Keratinocyte (primary cell): ENCODE measurements around the gene MAP2K2. TPM values are rescaled to one million over a fixed set of nuclear protein-coding genes. Genes with fewer than 3 reads are reported as not detected.

Experiments
- DNase-seq: peaks from one replicate; pipeline ENCODE4 v3.0.0-alpha.2; 2011; ENCODE audit warnings: low read depth, missing footprints, low spot score
- FAIRE-seq: peaks from 2 replicates; lab custom pipeline; 2011; peaks lifted over from hg19 to GRCh38; lab: Jason Lieb, UNC
- H2AFZ ChIP-seq: 2 replicates; pipeline ENCODE4 v1.6.0; 2012; ENCODE audit warnings: low read length, control low read depth, inconsistent platforms; ENCODE audit not compliant: control insufficient read depth
- H3K27ac ChIP-seq: 2 replicates; pipeline ENCODE4 v1.5.1; 2011; ENCODE audit warnings: low read length; ENCODE audit not compliant: control insufficient read depth, insufficient read depth
- H3K27me3 ChIP-seq: 3 replicates; pipeline ENCODE4 v1.6.0; 2011; ENCODE audit warnings: low read length; ENCODE audit not compliant: control insufficient read depth, insufficient read depth; ENCODE audit errors: extremely low read depth
- H3K36me3 ChIP-seq, 2 experiments: 2 replicates in 1 of 2; 3 replicates in 1 of 2; pipeline ENCODE4 v1.5.1; 2011; ENCODE audit warnings: low read length in 2 of 2, mild to moderate bottlenecking in 1 of 2; ENCODE audit not compliant: control insufficient read depth in 2 of 2, insufficient read depth in 2 of 2; ENCODE audit errors: extremely low read depth in 1 of 2
- H3K4me1 ChIP-seq: 3 replicates; pipeline ENCODE4 v1.5.1; 2011; ENCODE audit warnings: low read length; ENCODE audit not compliant: control insufficient read depth, insufficient read depth; ENCODE audit errors: extremely low read depth
- H3K4me2 ChIP-seq: 3 replicates; pipeline ENCODE4 v1.6.0; 2011; ENCODE audit warnings: low read depth, low read length; ENCODE audit not compliant: control insufficient read depth, insufficient read depth; ENCODE audit errors: extremely low read depth
- H3K4me3 ChIP-seq, 3 experiments: fragments of 200-600 bp in 1 of 3; sonication (generic) in 1 of 3; 2 replicates in 2 of 3; 3 replicates in 1 of 3; pipeline ENCODE4 v1.5.1; 2011 to 2016; ENCODE audit warnings: low read length in 3 of 3, mild to moderate bottlenecking in 3 of 3, control low read depth in 2 of 3, inconsistent platforms in 1 of 3, low read depth in 1 of 3, mixed read lengths in 1 of 3, mixed run types in 1 of 3, moderate library complexity in 1 of 3; ENCODE audit not compliant: control insufficient read depth in 2 of 3, insufficient read depth in 2 of 3; ENCODE audit errors: extremely low read depth in 1 of 3
- H3K79me2 ChIP-seq: 2 replicates; pipeline ENCODE4 v1.6.0; 2012; ENCODE audit warnings: low read length; ENCODE audit not compliant: control insufficient read depth, insufficient read depth
- H3K9ac ChIP-seq: 3 replicates; pipeline ENCODE4 v1.6.0; 2011; ENCODE audit warnings: low read length; ENCODE audit not compliant: control insufficient read depth, insufficient read depth; ENCODE audit errors: extremely low read depth
- H3K9me1 ChIP-seq: 3 replicates; pipeline ENCODE4 v1.6.0; 2011; ENCODE audit warnings: low read length; ENCODE audit not compliant: control insufficient read depth, insufficient read depth; ENCODE audit errors: extremely low read depth
- H3K9me3 ChIP-seq: 2 replicates; pipeline ENCODE4 v1.5.1; 2012; ENCODE audit warnings: low read depth, low read length; ENCODE audit not compliant: control insufficient read depth
- H4K20me1 ChIP-seq: 3 replicates; pipeline ENCODE4 v1.6.0; 2011; ENCODE audit warnings: low read length; ENCODE audit not compliant: control insufficient read depth, insufficient read depth; ENCODE audit errors: extremely low read depth
- EZH2 ChIP-seq: IDR thresholded peaks from one replicate; pipeline ENCODE4 v1.6.1; 2012; ENCODE audit warnings: inconsistent platforms, mild to moderate bottlenecking, low read length, moderate library complexity
- dilution Hi-C: fragments of 300-500 bp; cut with MboI; formaldehyde crosslinking; loops from one replicate; pipeline ENCODE4 v1.7.0; 2020; ENCODE audit warnings: low sequenced_read_pairs; ENCODE audit not compliant: extremely low pct_ligation_motif_present
- polyA plus RNA-seq, 5 experiments: library from polyadenylated mRNA; depleted of rRNA in 3 of 5; stranded (reverse) in 3 of 5; stranded (forward) in 1 of 5; unstranded in 1 of 5; fragments of >200 nt; gene quantifications; 1 replicate in 1 of 5; 2 replicates in 3 of 5; 3 replicates in 1 of 5; pipeline versions ENCODE4 v1.2.1 to v1.2.3, GENCODE V29; 2011 to 2012; ENCODE audit warnings: missing spikeins in 2 of 5, low read depth in 1 of 5, low replicate concordance in 1 of 5
- TF ChIP-seq, protein P1 (sequence below), 3 experiments: IDR thresholded peaks in 1 of 3; conservative IDR thresholded peaks in 1 of 3; optimal IDR thresholded peaks in 1 of 3; 2 replicates in 2 of 3; 3 replicates in 1 of 3; pipeline versions ENCODE3 to v1.5.1; 2011; ENCODE audit warnings: low read length in 3 of 3, mild to moderate bottlenecking in 3 of 3, moderate library complexity in 2 of 3, control low read depth in 1 of 3, inconsistent platforms in 1 of 3; ENCODE audit not compliant: insufficient read depth in 2 of 3; ENCODE audit errors: extremely low read depth in 1 of 3

MAP2K2 gene
- polyA plus RNA-seq, 1 donor (not counting 4 experiments of a cell fraction or from before 2014, with no cell fraction given) = 61.8 TPM

GRCh38 chr19:4121815-4122214, 2.1 kb downstream of the MAP2K2 start:
- H4K20me1 ChIP-seq = peaks cover 3% of the 10 kb centered on the region
- DNase-seq (no peak), FAIRE-seq (no peak)
- H3K9me3 ChIP-seq = no peaks in the 10 kb centered on the region
- H3K9me1 ChIP-seq = no peaks in the 10 kb centered on the region
- no peak overlapping the region for H3K27ac ChIP-seq
- H2AFZ ChIP-seq = no peak overlapping the region
- H3K79me2 ChIP-seq = peaks cover 47% of the 10 kb centered on the region
- no peak overlapping the region for H3K4me2 ChIP-seq
- dilution Hi-C loops = no loop called here
- TF ChIP-seq EZH2 = no peak
- TF ChIP-seq, protein P1, sequence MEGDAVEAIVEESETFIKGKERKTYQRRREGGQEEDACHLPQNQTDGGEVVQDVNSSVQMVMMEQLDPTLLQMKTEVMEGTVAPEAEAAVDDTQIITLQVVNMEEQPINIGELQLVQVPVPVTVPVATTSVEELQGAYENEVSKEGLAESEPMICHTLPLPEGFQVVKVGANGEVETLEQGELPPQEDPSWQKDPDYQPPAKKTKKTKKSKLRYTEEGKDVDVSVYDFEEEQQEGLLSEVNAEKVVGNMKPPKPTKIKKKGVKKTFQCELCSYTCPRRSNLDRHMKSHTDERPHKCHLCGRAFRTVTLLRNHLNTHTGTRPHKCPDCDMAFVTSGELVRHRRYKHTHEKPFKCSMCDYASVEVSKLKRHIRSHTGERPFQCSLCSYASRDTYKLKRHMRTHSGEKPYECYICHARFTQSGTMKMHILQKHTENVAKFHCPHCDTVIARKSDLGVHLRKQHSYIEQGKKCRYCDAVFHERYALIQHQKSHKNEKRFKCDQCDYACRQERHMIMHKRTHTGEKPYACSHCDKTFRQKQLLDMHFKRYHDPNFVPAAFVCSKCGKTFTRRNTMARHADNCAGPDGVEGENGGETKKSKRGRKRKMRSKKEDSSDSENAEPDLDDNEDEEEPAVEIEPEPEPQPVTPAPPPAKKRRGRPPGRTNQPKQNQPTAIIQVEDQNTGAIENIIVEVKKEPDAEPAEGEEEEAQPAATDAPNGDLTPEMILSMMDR (optimal IDR thresholded peaks at IDR 0.05 in 1 of 3, IDR thresholded peaks at IDR 0.05 in 1 of 3, conservative IDR thresholded peaks at IDR 0.05 in 1 of 3; ENCODE audit: extremely low read depth in 1 of 3, insufficient read depth in 2 of 3, low read length in 3 of 3) = no peak
- H3K4me3 ChIP-seq = no peak overlapping the region
- H3K27me3 ChIP-seq = no peaks in the 10 kb centered on the region
- peaks cover 13% of the 10 kb centered on the region for H3K4me1 ChIP-seq
- no peak overlapping the region for H3K9ac ChIP-seq
- H3K36me3 ChIP-seq = peaks cover 9 to 10% of the 10 kb centered on the region in 2 experiments

DNA sequence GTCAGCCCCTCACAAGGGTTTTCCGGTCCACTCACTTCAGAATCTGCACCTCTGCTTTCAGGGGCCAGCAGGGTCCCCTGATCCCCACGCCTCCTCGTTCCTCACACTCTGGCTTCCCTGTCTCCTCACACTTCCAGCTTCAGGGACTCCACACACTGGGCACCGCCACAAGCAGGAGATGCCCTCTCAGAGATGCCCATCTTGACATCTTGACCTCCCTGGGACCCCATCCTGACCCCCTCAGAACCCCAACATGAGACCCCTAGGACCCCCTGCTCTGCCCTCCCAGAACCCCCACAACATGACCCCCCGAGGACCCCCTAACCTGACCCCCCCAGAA, 2.7 kb downstream of the MAP2K2 start:
- H3K36me3 ChIP-seq = peaks cover 9 to 10% of the 10 kb centered on the region in 2 experiments
- H3K4me2 ChIP-seq = no peak overlapping the region
- peaks cover 3% of the 10 kb centered on the region for H4K20me1 ChIP-seq
- no peak overlapping the region for H2AFZ ChIP-seq
- dilution Hi-C loops = no loop called here
- TF ChIP-seq, protein P1 (optimal IDR thresholded peaks at IDR 0.05 in 1 of 3, IDR thresholded peaks at IDR 0.05 in 1 of 3, conservative IDR thresholded peaks at IDR 0.05 in 1 of 3; ENCODE audit: extremely low read depth in 1 of 3, insufficient read depth in 2 of 3, low read length in 3 of 3) = no peak
- TF ChIP-seq EZH2 = no peak
- H3K9ac ChIP-seq = no peak overlapping the region
- DNase-seq (no peak), FAIRE-seq (no peak)
- H3K4me3 ChIP-seq = no peak overlapping the region
- no peaks in the 10 kb centered on the region for H3K9me3 ChIP-seq
- peaks cover 13% of the 10 kb centered on the region for H3K4me1 ChIP-seq
- no peak overlapping the region for H3K27ac ChIP-seq
- peaks cover 47% of the 10 kb centered on the region for H3K79me2 ChIP-seq
- no peaks in the 10 kb centered on the region for H3K27me3 ChIP-seq
- H3K9me1 ChIP-seq = no peaks in the 10 kb centered on the region
